Measurements from ENCODE around the gene IQSEC1.

- no peak for TF ChIP-seq JUND (IDR thresholded peaks at IDR 0.05; ENCODE audit: low read length)
- TF ChIP-seq SIRT6 (IDR thresholded peaks at IDR 0.05; ENCODE audit: low read length), result no peak
- TF ChIP-seq POLR2A (IDR thresholded peaks at IDR 0.05; ENCODE audit: control extremely low read depth in 1 of 2, low read depth in 2 of 2, low read length in 2 of 2), result no peak
- no peak for TF ChIP-seq RXRA (IDR thresholded peaks at IDR 0.05; ENCODE audit: insufficient read depth, low read depth, low read length)
- TF ChIP-seq BACH1 (IDR thresholded peaks at IDR 0.05; ENCODE audit: low read length), result no peak
- TF ChIP-seq CTCF (IDR thresholded peaks at IDR 0.05; ENCODE audit: control extremely low read depth in 1 of 3, insufficient read depth in 1 of 3, low read depth in 1 of 3, low read length in 3 of 3), result no peak
- TF ChIP-seq POLR2AphosphoS5 (IDR thresholded peaks at IDR 0.05; ENCODE audit: low read depth, low read length), result no peak
- no peak for TF ChIP-seq EP300 (IDR thresholded peaks at IDR 0.05; ENCODE audit: borderline replicate concordance in 1 of 2, low read depth in 2 of 2, low read length in 2 of 2)
- TF ChIP-seq MAX (IDR thresholded peaks at IDR 0.05), result no peak
- no peak for TF ChIP-seq ZNF274 (IDR thresholded peaks at IDR 0.05; ENCODE audit: borderline replicate concordance, extremely low read depth, low read length)
- TF ChIP-seq RFX5 (IDR thresholded peaks at IDR 0.05; ENCODE audit: borderline replicate concordance, low read depth, low read length), result no peak
These were observed 113.8 kb downstream of the IQSEC1 start for GRCh38 chr3:12959410-12959809.
